Fibroblast of skin of abdomen (primary cell): ENCODE results near the gene PHACTR1.

ENCODE experiments used
- DNase-seq: peaks from one replicate; pipeline ENCODE4 v3.0.0-alpha.2; 2013

PHACTR1 gene

GRCh38 chr6:12995419-12995818, 278.9 kb downstream of the PHACTR1 start:
- DNase-seq, result no peak

GRCh38 chr6:13000537-13000936, 284.0 kb downstream of the PHACTR1 start:
- DNase-seq, result no peak

DNA sequence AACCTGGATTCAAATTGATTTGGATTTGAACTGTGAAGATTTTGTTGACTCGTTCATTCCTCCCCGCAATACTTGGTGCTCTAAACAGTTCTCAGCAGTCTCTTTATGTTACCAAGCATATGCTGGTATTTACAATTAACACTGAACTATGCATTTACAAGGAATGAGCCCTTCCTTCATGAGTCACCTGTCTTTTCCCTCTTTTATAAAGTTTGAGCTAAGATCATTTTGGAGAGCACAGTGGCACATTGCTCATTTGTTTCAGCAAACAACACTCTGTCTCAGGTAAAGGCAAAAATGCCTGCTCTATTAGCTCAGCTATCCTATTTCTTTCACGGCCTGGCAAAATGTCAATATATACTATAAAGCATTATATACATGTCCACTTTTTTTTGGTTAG, 285.4 kb downstream of the PHACTR1 start:
- DNase-seq, result no peak

DNA sequence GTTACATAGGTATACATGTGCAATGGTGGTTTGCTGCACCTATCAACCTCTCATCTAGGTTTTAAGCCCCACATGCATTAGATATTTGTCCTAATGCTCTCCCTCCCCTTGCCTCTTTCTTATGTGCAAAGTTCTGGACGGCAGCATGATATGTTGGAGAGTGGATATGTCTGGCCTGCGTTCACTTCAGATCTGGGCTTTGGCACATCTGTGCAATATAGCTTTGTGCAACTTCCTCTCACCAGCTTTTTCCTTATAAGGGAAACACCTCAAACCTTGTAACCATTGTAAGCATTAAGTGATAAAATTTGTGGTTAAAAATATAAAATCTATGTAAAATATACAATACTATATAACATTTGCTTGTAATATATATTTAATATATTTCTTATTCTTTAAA, 288.0 kb downstream of the PHACTR1 start:
- DNase-seq, result no peak

DNA sequence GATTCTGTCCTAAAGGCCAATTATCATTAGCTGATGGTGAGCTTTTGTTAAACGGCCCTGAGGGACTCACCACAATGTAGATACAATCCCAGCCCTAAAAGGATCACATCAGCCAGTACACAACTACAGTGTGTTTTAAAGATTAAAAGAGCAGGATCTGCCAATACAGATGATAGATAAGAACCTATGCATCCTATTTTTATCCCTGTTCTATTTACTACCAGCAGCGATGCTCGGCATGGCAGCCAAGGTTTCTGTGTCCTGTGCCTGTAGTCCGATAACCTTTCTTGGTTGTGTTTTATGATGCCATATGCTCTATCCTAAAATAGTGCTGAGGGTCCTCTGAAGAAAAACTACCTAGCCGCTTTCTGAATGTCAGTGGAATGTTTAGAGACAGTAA, 289.4 kb downstream of the PHACTR1 start:
- DNase-seq, result no peak

GRCh38 chr6:13006578-13007300, 290.2 kb downstream of the PHACTR1 start:
- DNase-seq, result peak; percentile 40

GRCh38 chr6:13007744-13008143, 291.2 kb downstream of the PHACTR1 start:
- no peak for DNase-seq

DNA sequence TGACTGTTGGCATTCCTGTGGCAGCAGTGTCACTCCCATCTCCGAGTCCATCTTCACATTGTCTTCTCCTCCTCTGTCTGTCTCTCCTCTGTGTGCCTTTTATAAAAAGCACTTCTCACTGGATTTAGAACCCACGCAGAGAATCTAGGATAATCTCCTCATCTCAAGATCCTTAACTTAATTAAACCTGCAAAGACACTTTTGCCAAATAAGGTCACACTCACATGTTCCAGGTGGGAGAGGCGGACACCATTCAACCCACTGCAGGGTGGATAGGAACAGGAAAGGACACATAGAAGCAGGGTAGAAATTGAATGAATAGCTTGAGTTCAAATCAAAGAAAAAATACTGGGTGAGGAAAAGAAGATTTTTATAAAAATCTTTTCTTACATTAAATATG, 292.5 kb downstream of the PHACTR1 start:
- DNase-seq, result no peak

- no peak for DNase-seq
Observed at GRCh38 chr6:13009461-13009860, 292.9 kb downstream of the PHACTR1 start.

DNA sequence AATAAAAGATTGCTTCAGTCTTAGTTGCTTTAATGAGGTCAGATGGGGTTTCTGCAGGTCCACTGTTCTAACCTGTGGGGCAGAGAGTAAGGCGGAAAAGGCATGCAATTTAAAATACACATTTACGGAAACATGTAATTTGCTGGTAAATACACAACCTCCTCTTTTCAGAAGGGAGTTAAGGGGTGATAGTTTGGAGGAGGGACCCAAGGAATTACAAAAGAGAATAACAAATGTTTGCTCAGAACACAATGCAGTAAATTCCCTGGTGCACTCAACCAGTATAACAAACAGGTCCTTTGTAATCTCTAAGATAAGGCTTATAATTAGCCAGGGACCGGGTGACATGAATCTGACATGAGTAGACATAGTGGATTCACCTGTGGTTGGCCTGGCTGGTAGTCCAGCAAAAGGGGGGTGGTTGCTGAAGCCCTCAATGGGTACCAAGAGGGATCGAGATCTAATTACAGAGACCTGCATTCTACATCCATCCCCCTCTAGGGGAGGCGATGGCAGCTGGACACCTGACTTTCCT, 295.1 kb downstream of the PHACTR1 start:
- DNase-seq, result no peak

DNA sequence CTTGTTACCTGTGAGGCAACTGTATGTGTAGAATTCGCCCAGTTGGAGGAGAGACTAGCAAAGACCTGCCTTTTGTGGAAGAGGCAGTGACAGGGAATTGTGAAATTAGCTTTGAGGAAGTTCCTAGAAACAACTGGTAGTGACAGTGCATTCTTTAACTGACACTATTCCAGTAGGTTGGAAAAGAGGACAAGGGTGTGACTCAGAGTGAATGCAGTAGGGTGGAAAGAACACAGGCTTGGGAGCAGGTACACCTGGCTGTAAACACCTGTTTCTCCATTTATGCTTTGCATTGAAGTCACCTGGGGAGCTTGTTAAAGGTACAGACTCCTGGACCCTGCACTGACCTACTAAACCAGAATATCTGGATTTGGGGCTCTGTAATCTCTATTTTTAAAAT, 295.7 kb downstream of the PHACTR1 start:
- no peak for DNase-seq

DNA sequence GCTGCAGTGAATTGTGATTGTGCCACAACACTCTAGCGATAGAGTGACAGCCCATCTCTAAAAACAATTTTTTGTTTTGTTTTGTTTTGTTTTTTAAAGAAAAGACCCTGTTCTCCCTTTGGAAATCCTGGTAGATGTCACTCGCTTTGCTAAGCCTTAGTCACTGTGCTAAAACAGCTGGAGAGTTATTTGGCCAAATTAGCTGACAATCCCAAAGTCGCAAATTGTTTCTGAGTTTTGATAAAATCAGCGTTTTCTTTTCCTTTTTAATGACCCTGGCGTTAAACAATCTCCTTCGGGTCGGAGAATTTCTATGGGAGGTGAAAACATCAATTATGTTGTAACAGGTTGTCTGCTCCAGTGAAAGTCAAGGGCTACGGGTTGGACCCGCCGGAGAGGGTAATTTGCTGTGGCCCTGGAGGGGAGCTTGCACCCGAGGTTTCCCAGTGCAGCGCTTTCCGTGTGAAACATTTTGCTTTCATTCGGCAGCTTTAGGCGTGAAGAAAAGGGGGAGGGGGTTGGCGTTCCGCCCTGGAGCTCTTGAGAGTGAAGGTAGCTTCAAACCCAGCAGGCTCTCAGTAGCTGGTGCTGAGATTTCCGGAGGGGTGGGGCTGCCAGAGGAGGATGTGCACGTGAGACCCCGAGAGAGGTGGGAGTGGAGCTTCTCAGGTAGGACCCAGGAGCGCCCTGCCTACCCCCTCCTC, 296.6 kb downstream of the PHACTR1 start:
- no peak for DNase-seq

DNA sequence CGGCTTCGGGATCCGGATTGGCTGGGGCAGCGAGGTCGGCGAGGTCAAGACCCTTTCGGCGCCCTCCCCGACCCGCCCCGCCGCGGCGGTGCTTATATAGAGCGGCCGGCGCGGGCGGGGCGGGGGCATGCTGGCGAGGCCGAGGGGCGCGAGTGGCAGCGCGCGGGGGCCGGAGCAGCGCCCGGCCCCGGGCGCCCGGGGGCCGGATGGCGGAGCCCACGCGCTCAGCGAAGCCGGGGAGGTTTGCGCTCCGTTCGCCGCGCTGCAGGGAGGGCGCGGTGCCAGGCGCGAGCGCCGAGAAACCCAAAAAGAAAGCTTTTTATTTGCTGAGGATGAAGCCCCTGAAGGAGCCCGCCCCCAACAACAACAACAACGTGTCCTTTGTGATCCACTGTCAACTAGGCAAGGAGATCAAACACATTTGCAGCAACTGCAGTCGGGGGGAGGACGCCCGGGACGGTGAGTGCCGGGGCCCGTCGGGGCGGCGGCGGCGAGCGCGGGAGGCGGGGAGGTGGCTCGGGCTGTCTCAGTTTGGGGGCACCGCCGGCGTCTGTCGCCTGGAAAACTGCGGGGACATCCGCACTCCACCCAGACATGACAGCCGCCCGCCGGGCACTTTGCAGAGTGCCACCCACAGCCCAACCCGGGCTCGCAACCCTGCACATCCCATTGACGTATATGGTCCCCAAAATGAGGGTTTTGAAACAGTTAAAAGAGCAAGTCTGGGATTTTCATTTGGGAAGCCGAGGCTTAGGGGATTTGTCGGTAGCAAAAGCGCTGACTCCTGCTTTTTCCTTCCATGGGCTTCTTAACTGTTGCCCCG, 297.3 kb downstream of the PHACTR1 start:
- no peak for DNase-seq

- DNase-seq, result no peak
Observed at GRCh38 chr6:13014504-13015378, 298.2 kb downstream of the PHACTR1 start.

DNA sequence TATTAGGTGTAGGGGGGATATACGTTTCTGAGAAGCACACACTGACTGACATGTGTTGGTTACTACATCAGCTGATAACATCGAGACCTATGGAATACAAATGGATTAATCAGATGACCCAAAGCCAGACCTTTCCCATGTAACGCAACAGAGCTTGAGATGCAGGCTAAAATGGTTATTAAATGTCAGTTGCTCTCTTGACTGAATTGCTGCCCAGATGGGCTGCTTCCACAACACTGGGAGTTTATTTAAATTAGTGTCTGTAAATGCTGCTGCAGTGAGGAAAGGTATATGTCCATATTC, 298.8 kb downstream of the PHACTR1 start:
- no peak for DNase-seq

DNA sequence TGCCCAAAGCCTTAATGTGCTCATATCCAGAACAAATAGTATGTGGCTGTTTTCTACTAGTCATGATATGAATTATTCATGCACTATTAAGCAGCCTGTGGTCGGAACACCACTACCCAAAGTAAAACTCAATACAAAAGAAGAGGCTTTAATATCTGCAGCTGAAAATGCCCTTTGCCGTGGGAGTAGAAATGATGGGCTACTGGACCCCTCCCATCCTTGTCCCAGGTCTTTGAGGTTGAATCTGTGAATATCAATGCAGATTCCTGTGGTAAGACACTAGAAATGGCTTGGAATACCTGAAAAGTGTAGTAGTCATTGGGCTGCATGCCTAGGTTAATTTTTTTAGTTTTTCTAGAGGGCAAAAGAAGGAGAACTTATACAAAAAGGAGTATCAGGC, 308.0 kb downstream of the PHACTR1 start:
- no peak for DNase-seq

DNA sequence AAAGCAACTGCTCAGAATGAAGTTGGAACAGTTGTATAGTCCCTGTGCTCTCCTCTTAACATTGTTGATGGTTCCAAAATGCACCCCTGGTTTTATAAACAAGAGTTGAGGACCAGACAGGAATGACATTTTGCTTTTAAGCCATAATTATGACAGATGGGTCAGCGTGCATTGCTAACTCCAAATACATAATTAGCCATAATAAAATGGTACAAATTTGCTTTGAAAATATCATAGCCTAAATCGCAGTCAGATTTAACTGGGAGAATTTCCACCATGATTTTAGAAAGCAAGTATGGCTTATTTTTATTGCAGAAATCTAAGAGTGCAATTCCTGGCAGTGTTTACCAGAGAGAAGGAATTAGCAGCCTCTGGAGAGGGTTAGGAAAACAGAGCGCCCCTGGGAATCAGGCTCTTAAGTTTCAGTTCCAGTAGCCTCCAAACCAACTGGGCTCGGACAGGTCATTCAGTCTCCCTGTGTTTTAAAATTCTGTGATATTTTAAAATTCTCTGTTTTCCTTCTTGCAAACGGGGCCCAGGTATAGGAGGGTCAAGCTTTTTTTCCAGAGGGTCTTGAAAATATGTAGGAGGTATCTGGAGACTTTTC, 309.4 kb downstream of the PHACTR1 start:
- DNase-seq, result no peak

DNA sequence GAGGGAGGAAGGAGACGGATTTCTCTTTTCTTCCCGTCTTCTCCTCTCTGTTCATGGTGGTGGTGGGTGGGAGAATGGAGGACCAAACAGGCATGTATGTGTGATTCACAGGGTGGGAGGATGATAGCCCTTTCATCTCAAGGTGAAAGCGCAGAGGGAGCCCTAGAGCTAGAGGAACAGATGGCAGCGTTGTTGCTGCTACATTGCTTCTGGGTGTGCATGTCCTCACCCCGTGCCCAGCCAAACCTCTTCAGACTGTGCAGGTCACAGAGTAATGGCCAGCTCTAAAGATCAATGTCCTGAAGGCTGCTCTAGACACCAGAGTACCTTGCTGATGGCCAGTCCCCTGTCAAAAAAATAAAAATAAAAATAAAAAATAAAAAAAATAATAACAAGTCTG, 310.0 kb downstream of the PHACTR1 start:
- no peak for DNase-seq

- no peak for DNase-seq
Observed at GRCh38 chr6:13027207-13027606, 310.6 kb downstream of the PHACTR1 start.

- peak; percentile 56 for DNase-seq
Observed at GRCh38 chr6:13030396-13030795, 313.8 kb downstream of the PHACTR1 start.

GRCh38 chr6:13032566-13032965, 316.0 kb downstream of the PHACTR1 start:
- DNase-seq, result no peak

DNA sequence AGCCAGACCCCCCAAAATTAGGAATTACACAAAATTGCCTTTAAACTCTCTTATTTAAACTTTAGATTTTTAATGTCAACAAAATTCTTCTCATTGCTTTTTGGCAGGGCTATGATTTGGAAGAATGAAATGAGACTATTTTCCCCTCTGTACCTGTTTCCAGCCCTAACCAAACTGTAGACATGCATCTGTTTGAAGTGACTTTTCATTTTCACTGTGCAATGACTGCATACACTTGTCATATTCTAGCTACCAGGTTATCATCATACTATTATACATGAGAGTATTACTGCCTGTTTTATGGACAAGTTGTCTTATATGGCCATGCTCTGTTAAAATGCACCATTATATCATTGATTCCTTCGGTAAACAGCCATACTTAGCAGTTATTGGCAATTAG, 316.6 kb downstream of the PHACTR1 start:
- no peak for DNase-seq
